ENCODE measurements around the gene PDZK1IP1.

GRCh38 chr1:47172782-47173181 lies 17.1 kb downstream of the PDZK1IP1 start:
- TF ChIP-seq CTCF (IDR thresholded peaks at IDR 0.05; ENCODE audit: extremely low read depth in 1 of 2, insufficient read depth in 1 of 2, low read depth in 1 of 2, low read length in 2 of 2) (no peak), MAX (IDR thresholded peaks at IDR 0.05; ENCODE audit: insufficient read depth, insufficient read length) (no peak), POLR2A (IDR thresholded peaks at IDR 0.05; ENCODE audit: low read depth, low read length) (no peak), POLR2AphosphoS5 (IDR thresholded peaks at IDR 0.05; ENCODE audit: insufficient read depth, low read depth, low read length) (no peak), FOS (IDR thresholded peaks at IDR 0.05; ENCODE audit: borderline replicate concordance, insufficient read depth, low read length) (no peak), EZH2 (IDR thresholded peaks at IDR 0.05; ENCODE audit: borderline replicate concordance, low read depth, low read length, severe bottlenecking) (no peak)
